HG03064 (cell line): Measurements from ENCODE around the gene SERPINA5.

ENCODE experiments used
- ATAC-seq: cut with Tn5 transposase; IDR thresholded peaks from one replicate; pipeline ENCODE4 v1.9.1; 2021; ENCODE audit warnings: low read depth; ENCODE audit not compliant: unreplicated experiment

The SERPINA5 gene, protein sequence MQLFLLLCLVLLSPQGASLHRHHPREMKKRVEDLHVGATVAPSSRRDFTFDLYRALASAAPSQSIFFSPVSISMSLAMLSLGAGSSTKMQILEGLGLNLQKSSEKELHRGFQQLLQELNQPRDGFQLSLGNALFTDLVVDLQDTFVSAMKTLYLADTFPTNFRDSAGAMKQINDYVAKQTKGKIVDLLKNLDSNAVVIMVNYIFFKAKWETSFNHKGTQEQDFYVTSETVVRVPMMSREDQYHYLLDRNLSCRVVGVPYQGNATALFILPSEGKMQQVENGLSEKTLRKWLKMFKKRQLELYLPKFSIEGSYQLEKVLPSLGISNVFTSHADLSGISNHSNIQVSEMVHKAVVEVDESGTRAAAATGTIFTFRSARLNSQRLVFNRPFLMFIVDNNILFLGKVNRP

GRCh38 chr14:94581127-94581999 is at the start of gene SERPINA5:
TSS of gene SERPINA5 (plus strand) at chr14:94581426. CDS start at chr14:94587363, 5,937 bp downstream.
- ATAC-seq = no peak

DNA sequence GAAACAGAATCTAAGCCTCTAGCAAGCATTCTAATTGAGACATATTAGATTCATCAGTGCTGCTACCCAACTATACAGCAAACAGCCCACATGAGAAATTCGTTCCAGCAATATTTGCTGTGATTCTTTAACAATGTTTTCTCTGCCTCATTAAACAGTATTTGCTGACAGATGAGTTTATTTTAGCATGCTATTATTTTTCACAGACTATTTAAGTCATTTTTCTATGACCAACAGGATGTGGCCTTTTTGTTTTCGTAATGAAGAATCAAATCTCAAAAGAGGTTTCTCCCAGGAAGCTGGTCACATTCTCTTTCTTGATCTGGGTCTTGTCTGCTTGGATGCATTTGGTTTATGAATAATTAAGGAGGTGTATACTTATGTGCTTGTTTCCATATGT is 48.8 kb upstream of the SERPINA5 start:
- ATAC-seq = no peak

DNA sequence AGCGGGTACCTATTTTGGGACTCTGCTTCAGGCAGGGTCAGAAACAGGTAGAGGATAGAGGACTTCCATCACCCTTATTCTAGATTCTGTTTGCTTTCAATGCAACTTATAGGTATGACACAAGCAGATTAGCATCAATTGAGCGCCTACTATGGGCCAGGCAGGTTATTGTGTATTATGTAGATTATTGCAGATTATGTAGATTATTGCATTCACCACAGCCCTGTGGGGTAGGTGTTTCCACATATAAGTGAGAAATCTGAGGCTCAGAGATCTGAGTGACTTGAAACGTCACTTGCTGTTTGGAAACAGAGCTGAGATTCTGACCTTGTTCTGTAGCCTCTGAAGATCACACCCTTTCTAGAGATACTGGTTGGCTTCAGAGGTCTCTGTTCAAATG is 45.7 kb upstream of the SERPINA5 start:
- ATAC-seq = no peak

DNA sequence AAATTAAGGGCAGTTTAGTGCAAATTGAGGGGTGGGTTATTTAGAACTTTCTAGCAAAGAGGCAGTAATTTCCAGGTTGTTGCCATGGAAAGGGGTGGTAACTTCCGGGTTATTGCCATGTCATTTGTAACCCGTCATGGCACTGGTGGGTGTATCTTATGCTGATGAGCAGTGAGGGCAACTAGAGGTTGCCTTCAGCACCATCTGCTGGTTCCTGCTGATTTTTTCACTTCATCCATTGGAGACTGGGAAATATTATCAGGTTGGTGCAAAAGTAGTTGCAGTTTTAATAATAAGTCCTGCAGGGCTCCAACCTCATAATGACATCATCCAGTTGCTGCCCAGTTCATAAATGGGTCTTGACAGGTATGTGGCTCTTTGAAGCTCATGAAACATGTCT is 44.4 kb upstream of the SERPINA5 start:
- no peak for ATAC-seq

DNA sequence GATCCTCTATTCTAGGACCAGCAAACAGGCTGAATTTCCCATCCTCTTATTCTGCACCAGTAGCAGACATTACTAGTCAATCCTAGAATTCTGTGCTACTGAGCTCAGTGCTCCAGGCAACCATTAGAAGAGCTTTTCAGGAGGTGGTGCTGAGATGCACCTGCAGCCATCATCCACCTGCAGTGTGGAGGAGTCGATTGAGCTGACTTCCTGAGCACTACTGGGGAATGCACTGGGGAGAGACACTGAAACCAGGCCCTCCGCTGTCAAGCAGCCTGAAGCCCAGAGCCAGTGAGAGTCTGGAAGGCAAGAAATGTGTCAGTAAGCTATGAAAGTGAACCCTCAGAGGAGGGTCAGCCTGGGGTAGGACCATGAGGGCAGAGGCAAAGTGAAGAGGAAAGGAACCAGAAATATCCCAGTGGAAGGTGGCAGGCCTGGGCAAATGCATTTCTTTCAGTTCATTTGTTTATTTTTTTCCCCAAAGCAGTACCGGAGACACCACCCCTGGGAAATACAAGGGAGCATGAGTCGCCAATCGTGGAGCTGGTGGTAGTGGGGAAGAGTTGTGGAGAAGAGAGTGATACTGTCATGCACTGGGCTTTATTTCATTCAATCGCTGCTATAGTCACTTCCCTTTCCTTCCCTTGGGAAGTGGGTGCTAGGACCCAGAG is 43.0 kb upstream of the SERPINA5 start:
- ATAC-seq = no peak

DNA sequence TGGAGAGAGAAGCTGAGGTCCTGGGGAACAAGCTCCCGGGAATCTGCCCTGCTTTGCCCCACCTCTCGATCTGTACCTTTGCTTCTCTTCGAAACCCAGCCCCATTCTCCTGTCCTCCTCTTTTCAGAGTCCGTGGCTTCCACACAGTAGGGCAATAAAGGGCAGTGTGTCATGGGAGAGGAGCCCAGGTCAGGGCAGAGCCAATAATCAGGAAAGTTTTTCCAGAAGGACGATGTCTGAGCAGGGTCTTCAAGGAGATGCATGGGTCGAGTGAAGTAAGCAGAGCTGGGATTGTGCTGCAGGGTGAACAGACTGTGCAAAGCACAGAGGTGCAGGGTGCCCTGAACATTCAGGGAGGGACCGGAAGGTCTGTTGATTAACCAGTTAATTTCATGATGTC is 42.0 kb upstream of the SERPINA5 start:
- ATAC-seq = no peak

DNA sequence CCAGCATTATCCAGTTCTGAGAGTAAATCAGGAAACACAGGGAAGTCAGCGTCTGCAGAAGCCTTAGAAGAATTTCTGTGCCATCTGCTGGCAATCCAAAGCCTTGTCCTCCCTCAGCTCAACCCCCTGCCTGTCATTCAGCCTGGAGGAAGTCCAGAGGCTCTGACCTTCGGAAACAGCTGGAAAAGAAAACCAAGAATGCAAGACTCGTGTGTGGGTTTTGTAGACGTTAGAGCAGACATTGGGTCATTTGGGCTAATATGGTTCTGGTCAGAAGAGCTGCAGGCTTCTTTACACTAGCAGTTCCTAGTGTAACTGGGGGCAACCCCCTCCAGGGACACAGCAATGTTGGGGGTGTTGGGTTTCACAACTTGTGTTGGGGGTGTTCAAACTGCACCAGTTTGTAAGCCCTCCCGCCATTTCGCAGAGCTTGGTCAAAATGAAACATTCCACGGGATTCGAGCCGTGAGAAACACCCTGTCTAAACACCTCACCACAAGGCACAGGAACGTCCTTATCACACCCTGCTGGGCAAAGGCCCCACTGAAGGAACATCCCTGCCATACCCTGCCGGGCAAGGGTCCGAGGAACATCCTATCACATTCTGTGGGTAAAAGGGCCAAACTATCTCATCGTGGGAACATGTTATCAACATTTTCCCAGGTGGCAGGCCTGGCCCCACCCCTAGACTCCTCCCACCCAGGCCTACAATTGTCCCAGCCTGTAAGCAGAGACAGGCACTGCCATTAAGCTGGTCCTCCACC is 41.0 kb upstream of the SERPINA5 start:
- ATAC-seq = no peak

- no peak for ATAC-seq
Measured at GRCh38 chr14:94541234-94541975, 39.8 kb upstream of the SERPINA5 start.

- ATAC-seq = no peak
Measured at GRCh38 chr14:94542111-94542810, 39.0 kb upstream of the SERPINA5 start.

GRCh38 chr14:94542811-94543440 is 38.3 kb upstream of the SERPINA5 start:
- ATAC-seq = no peak

DNA sequence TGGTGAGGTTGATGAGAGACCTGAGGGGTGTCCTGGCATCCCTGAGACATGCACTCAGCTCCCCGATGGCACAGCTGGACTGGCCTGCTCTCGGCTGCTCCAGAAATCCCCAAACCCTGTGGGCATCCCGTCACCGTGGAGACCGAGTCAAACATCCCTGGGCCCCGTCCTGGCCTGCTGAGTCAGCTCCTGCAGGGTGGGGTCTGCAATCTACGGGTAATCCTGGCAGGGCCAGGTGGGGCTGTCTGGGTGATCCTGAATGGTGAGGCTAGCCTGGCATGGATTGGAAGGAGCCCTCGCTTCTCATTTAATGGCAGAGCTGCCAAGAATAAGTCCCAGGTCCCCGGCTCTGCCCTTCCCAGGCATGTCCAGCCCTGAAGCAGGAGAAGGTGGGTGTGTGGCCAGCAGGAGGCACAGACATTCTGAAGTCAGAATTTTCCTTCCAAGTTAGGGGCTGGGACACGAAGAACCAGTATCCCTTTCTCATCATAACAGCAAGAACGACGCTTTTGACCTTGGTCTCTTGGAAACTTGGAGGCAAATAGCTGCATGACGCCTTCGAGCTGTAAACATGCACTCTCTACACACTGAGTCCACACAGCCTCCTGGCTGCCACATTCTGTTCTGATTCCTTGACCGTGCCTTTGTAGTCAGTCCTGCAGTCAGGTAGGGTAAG is 37.6 kb upstream of the SERPINA5 start:
- ATAC-seq = no peak

DNA sequence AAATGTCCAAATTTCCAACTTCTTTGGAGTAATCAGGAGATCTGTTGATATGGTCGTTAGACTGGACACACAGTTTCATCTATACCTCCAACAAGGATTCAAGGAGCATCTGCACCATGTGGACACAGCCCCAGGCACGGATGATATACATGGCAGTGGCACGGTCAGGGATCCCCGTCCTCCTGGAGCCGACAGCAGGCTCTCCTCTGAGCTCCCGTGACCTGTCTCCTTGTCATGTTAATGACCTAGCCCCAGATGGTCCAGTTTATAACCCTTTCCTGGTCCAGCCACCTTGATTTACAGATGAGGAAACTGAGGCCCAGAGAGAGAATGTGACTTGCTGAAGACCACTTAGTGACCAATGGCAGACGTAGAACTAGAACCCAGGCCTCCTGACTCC is 36.5 kb upstream of the SERPINA5 start:
- no peak for ATAC-seq

GRCh38 chr14:94545131-94545841 is 35.9 kb upstream of the SERPINA5 start:
- no peak for ATAC-seq

- no peak for ATAC-seq
Measured at GRCh38 chr14:94547151-94547680, 34.0 kb upstream of the SERPINA5 start.

DNA sequence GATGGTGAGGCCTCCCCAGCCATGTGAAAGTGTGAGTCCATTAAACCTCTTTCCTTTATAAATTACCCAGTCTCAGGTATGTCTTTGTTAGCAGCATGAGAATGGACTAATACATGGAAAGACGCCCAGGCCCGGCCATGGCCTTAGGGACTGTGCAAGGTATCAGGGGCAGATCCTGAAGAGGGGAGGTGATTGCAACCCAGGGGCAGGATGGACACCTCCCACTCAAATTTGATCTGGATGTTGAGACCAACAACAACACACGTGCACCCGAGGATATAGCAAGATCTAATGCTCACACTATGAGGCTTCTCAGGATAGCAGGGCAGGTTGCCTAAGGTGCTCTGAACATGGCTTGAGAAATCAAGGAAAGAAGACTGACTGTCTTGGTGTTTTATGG is 33.5 kb upstream of the SERPINA5 start:
- ATAC-seq = no peak

DNA sequence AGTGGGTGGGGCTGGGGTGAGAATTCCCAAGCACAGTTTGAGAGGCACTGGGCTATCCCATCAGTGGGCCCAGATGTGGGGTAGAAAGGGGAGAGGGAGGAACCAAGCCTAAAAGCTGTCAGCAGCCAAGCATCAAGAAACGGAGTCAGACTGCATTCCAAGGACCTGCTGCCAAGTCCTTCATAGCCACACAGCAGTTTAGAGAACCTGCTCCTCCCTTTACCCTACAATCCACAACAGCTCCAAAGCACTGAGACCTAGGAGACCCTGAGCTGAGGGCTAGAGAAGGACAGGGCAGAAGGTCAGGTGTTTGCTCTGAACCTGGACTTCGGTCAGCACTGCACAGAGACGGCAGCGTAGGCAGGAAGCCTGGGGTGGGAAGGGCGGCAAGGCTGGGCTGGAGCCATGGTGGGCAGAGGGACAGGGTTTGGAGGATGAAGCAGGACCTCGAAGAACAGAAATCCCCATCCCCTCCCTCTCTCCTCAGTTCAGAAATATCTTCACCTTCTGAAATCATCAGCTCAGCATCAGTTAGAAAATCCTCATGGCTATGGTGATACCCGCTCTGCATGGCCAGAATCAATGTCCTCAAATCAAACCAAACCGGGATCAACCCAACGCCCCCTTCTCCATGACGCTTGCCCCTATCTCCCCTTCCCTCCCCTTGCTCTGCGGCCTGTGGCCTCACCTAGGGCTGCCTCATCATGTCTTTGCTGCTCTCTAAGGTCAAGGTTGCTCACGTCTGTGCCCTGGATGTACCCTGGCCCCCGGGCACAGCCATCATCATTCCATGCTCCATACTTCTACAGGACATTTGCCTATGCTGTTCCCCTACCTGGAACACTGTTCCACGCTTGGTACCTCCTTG is 32.9 kb upstream of the SERPINA5 start:
- no peak for ATAC-seq
